Activated naive CD8-positive, alpha-beta T cell treated with anti-CD3 and anti-CD28 coated beads, Interleukin-2, amount 50 U/mL, for 24 hours (primary cell): Measurements from ENCODE around the gene PER2.
"Not testable (repeated sequence)": the region's sequence is repeated elsewhere in the genome, so short reads cannot be mapped to it uniquely, and the experiment has no call there.

Experiments
- ATAC-seq: fragments of 150-1000 bp; cut with Tn5 transposase; one replicate; pipeline ENCODE4 v1.10.0; 2021
- DNase-seq: peaks from one replicate; pipeline ENCODE4 v3.0.0; 2021
- H3K27ac Mint-ChIP-seq: one replicate; pipeline ENCODE4 v1.8.0; 2021; ENCODE audit warnings: mild to moderate bottlenecking, mixed read lengths
- H3K27me3 Mint-ChIP-seq: one replicate; pipeline ENCODE4 v1.8.0; 2021; ENCODE audit warnings: mixed read lengths
- H3K36me3 Mint-ChIP-seq: one replicate; pipeline ENCODE4 v1.8.0; 2021; ENCODE audit warnings: low read depth, mixed read lengths
- H3K4me1 Mint-ChIP-seq: one replicate; pipeline ENCODE4 v1.8.0; 2021; ENCODE audit warnings: mixed read lengths
- H3K4me3 Mint-ChIP-seq: one replicate; pipeline ENCODE4 v1.8.0; 2021; ENCODE audit warnings: mild to moderate bottlenecking, moderate library complexity, mixed read lengths
- H3K9me3 Mint-ChIP-seq: one replicate; pipeline ENCODE4 v1.8.0; 2021; ENCODE audit warnings: mixed read lengths

PER2 gene

GRCh38 chr2:238321467-238321866 lies 33.1 kb upstream of the PER2 start:
- Mint-ChIP-seq H3K36me3 (no peaks in the 10 kb centered on the region), H3K9me3 (no peaks in the 10 kb centered on the region), H3K27me3 (no peaks in the 10 kb centered on the region), H3K4me1 (peaks cover 10% of the 10 kb centered on the region), H3K27ac (no peak overlapping the region), H3K4me3 (peak overlapping the region; percentile 77)
- ATAC-seq = no peak
- DNase-seq = no peak

DNA sequence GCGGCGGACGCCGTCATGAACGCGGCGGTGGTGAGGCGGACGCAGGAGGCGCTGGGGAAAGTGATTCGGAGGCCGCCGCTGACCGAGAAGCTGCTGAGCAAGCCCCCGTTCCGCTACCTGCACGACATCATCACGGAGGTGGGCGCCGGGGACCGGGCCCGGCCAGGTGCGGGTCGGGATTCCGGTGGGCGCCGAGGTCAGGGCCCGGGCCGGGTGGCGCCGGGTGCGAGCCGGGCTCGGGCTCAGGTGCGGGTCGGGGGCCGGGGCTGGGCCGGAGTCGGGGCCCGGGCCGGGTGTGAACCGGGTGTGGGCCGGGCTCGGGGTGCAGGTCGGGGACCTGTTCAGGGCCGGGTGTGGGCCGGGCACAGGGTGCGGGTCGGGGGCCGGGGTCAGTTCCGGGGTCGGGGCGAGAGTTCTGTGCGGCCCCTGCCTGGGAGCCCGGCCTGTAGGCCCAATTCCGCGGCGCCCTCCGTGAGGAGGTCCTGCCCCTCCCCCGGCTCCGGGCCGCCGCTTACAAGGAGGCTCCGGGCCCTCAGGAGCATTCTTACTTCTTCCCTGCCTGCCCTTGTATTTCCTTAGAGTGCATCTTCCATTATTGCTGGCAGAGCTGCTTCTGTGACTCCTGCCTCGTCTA lies 32.4 kb upstream of the PER2 start:
- no peak overlapping the region for H3K27ac Mint-ChIP-seq
- DNase-seq (peak; percentile 10), ATAC-seq (peak; percentile 33)
- H3K4me3 Mint-ChIP-seq = peak overlapping the region; percentile 77
- no peaks in the 10 kb centered on the region for H3K36me3 Mint-ChIP-seq
- H3K27me3 Mint-ChIP-seq = no peaks in the 10 kb centered on the region
- H3K4me1 Mint-ChIP-seq = peaks cover 10% of the 10 kb centered on the region
- H3K9me3 Mint-ChIP-seq = no peaks in the 10 kb centered on the region

DNA sequence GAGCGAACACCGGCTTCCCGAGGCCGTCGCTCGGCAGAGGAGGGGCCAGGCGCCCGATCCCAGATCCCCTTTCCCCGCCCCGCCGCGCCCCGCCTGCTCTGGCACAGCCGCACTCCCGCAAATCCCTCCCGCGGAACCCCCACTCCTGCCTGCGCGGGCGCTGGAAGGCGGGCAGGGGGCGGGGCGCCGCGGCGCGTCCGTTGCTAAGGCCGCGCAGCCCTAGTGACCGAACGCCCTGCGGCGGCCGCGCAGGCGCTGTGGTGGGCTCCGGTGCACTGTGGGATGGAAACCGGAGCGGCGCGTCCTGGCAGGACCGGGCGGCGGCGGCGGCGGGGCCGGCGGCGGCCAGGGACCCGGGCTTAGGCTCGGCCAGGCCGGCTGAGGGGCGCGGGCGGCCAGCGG lies 31.8 kb upstream of the PER2 start, which contains the start of gene TRAF3IP1:
TSS of gene TRAF3IP1 (plus strand) at position 273 of the 402 bp plus-strand sequence. CDS start 145 bp downstream, outside the sequence.
- Mint-ChIP-seq H3K27ac (no peak within 1 kb of the TSS), H3K9me3 (no peaks in the 10 kb centered on the region), H3K36me3 (no peaks in the 10 kb centered on the region), H3K4me3 (peak within 1 kb of the TSS; percentile 77), H3K4me1 (peaks cover 10% of the 10 kb centered on the region), H3K27me3 (no peaks in the 10 kb centered on the region)
- DNase-seq (peak; percentile 88), ATAC-seq (peak; percentile 97)

DNA sequence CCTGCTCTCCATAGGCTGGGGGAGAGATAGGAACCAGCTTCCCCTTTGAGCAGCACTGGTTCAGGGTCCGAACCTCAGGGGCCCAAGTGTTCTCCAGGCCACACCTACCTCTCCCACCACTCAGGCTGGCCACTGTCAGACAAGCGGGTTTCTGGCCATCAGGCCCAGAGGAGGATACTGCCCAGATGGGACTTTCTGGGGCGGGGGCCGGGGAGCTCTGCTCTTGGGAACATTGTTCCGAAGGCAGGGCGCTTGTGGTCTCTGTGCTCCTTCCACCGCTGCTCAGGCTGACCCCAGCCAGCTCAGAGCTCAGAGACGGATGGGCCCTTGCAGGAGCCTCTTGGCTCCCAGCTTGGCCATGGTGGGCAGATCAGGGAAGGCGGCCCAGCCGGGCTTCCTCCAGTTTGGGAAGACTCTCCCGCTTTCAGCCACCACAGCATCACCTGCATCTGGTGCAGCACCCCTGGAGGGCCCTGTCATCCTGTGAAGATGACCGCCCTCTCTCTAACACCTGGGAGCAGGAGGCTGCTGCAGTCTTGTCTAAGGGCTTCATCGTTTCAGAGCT lies 26.7 kb upstream of the PER2 start:
- Mint-ChIP-seq H3K9me3 (no peaks in the 10 kb centered on the region), H3K27ac (no peak overlapping the region), H3K4me3 (no peak overlapping the region), H3K27me3 (no peaks in the 10 kb centered on the region), H3K4me1 (peaks cover 4% of the 10 kb centered on the region), H3K36me3 (no peaks in the 10 kb centered on the region)
- DNase-seq (no peak), ATAC-seq (no peak)

GRCh38 chr2:238314576-238314975 lies 26.2 kb upstream of the PER2 start:
- Mint-ChIP-seq H3K4me1 (peaks cover 1% of the 10 kb centered on the region), H3K27ac (no peak overlapping the region), H3K9me3 (no peaks in the 10 kb centered on the region), H3K4me3 (no peak overlapping the region), H3K36me3 (no peaks in the 10 kb centered on the region), H3K27me3 (no peaks in the 10 kb centered on the region)
- ATAC-seq = no peak
- DNase-seq = no peak

DNA sequence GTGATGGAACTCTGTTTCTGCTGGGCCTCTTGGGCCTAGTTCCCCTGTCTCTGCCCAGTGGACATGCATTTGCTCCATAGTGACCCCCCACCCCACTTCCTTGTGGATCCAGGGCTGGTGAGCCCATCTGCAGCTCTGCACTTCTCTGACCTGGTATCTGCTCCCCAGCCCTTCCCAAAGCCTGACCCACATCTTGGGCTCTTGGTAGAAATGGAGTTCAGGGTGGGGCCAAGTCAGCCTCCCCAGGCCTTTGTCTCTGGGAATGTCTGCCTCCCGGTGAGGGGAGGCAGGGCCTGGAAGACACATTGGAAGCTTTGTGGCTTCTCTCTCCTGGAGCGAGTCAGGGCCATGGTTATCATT lies 25.6 kb upstream of the PER2 start:
- H3K4me1 Mint-ChIP-seq = no peaks in the 10 kb centered on the region
- DNase-seq (no peak), ATAC-seq (no peak)
- no peak overlapping the region for H3K27ac Mint-ChIP-seq
- no peaks in the 10 kb centered on the region for H3K9me3 Mint-ChIP-seq
- no peaks in the 10 kb centered on the region for H3K27me3 Mint-ChIP-seq
- no peak overlapping the region for H3K4me3 Mint-ChIP-seq
- no peaks in the 10 kb centered on the region for H3K36me3 Mint-ChIP-seq

- peak; percentile 14 for DNase-seq
- ATAC-seq = peak; percentile 79
- Mint-ChIP-seq H3K27me3 (no peaks in the 10 kb centered on the region), H3K4me1 (no peaks in the 10 kb centered on the region), H3K9me3 (no peaks in the 10 kb centered on the region), H3K27ac (no peak overlapping the region), H3K36me3 (no peaks in the 10 kb centered on the region), H3K4me3 (no peak overlapping the region)
Observed at GRCh38 chr2:238313289-238313990, 25.0 kb upstream of the PER2 start.

DNA sequence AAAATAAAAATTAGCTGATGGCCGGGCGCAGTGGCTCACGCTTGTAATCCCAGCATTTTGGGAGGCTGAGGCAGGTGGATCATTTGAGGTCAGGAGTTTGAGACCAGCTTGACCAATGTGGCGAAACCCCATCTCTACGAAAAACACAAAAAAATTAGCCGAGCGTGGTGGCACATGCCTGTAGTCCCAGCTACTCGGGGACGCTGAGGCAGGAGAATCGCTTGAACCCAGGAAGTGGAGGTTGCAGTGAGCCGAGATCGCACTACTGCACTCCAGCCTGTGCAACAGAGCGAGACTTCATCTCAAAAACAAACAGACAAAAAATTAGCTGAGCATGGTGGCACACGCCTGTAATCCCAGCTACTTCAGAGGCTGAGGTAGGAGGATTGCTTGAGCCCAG lies 22.3 kb upstream of the PER2 start:
- H3K27ac Mint-ChIP-seq, H3K36me3 Mint-ChIP-seq, ATAC-seq, H3K9me3 Mint-ChIP-seq, H3K4me1 Mint-ChIP-seq, DNase-seq, H3K27me3 Mint-ChIP-seq, H3K4me3 Mint-ChIP-seq: not testable (repeated sequence)

DNA sequence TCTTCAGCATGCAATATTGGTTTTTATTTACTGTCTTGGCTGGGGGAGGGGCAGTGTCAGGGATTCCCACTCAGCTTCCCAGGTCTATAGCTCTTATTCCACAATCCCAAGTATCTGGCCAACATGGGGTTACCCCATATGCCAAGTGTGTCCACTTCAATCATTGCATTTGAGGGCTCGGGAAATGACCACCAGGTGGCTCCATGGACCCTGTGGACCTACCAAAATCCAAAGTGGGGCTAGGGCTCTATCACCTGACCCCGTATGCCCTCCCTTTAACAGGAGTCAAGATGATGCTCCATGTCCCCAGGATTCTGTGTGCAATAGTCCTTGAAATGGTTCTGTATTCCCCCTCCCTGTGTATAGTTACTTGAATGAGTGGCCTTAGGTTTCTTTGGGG lies 19.8 kb upstream of the PER2 start:
- Mint-ChIP-seq H3K27ac (no peak overlapping the region), H3K4me1 (no peaks in the 10 kb centered on the region), H3K9me3 (no peaks in the 10 kb centered on the region), H3K27me3 (no peaks in the 10 kb centered on the region), H3K36me3 (no peaks in the 10 kb centered on the region), H3K4me3 (no peak overlapping the region)
- DNase-seq (no peak), ATAC-seq (no peak)

DNA sequence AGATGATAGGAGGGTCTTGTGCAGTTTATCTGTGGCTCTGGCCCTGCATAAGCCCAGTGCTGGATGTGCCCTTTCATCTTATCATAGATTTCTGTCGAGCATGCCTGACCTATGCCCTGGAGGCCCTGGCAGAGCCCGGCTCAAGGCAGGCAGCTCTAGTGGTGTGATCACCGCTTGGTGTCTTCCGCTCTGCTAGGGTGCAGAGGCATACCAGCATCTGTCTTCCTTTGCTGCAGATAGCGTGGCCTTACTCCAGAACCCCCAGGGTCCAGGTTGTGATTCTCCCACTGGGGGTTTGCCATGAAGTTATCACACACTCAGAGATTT lies 18.2 kb upstream of the PER2 start:
- H3K9me3 Mint-ChIP-seq = no peaks in the 10 kb centered on the region
- DNase-seq = no peak
- no peaks in the 10 kb centered on the region for H3K27me3 Mint-ChIP-seq
- no peak overlapping the region for H3K27ac Mint-ChIP-seq
- H3K4me1 Mint-ChIP-seq = no peaks in the 10 kb centered on the region
- ATAC-seq = no peak
- no peak overlapping the region for H3K4me3 Mint-ChIP-seq
- H3K36me3 Mint-ChIP-seq = no peaks in the 10 kb centered on the region

GRCh38 chr2:238305965-238306671 lies 17.7 kb upstream of the PER2 start:
- no peak overlapping the region for H3K27ac Mint-ChIP-seq
- no peak for ATAC-seq
- no peak overlapping the region for H3K4me3 Mint-ChIP-seq
- H3K4me1 Mint-ChIP-seq = no peaks in the 10 kb centered on the region
- no peaks in the 10 kb centered on the region for H3K27me3 Mint-ChIP-seq
- no peaks in the 10 kb centered on the region for H3K9me3 Mint-ChIP-seq
- no peaks in the 10 kb centered on the region for H3K36me3 Mint-ChIP-seq
- DNase-seq = no peak

DNA sequence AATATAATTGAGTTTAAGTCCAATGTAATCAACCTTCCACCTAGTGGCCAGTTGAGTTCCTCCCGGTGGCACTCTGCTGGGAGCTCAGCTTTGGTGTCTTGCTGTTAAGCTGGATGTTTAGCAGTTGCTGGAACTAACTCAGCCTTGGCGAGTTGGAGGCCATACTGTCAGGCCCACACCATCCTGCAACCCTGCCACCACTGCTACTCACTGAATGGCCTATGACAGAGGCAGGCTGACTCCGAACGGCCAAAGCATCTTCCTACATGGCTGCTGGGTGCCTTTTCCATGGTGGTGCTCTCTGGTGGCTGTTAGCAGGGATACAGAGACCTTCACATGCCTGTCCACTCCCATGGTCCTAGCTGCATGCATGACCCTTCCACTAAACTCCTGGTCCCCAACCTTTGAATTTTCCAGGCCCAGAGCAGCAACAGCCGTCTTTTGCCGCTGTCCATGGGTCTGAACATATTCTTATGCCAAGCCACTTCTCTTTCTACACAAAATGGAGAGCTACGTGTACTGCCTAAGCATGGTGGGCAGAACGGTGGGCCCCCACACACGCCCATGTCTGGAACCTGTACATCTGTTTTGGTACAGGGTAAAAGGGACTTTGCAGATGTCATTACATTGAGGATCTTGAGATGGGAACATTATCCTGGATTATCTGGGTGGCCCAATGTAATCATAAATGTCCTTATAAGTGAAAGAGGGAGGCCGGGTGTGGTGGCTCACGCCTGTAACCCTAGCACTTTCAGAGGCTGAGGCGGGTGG lies 16.9 kb upstream of the PER2 start:
- no peaks in the 10 kb centered on the region for H3K36me3 Mint-ChIP-seq
- H3K27ac Mint-ChIP-seq = no peak overlapping the region
- no peaks in the 10 kb centered on the region for H3K27me3 Mint-ChIP-seq

DNA sequence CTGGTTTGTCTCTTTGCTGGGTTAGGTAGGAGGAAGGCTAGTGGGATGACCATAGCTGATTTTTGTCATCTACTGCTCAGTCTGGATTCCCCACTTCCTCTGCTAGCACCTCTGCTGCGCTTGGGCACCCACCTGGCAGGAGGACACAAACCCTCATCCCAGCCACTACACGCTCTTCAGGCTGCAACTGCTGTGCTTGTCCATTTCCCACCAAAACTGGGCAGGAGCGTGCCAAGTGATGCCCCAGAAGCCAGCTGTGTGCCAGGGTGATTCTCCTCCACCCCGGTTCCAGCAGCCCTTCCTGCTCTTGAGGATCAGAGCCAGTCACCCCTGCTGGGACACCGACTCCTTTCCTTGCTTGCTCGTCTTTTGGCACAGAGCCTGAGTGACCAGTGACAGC lies 15.7 kb upstream of the PER2 start:
- Mint-ChIP-seq H3K27me3 (no peaks in the 10 kb centered on the region), H3K27ac (no peak overlapping the region), H3K36me3 (no peaks in the 10 kb centered on the region), H3K4me1 (no peaks in the 10 kb centered on the region), H3K4me3 (no peak overlapping the region), H3K9me3 (no peaks in the 10 kb centered on the region)
- ATAC-seq = no peak
- DNase-seq = no peak

More for the DNA sequence above, 16.9 kb upstream of the PER2 start:
- Mint-ChIP-seq H3K4me1 (no peaks in the 10 kb centered on the region), H3K9me3 (no peaks in the 10 kb centered on the region), H3K4me3 (no peak overlapping the region)
- DNase-seq (no peak), ATAC-seq (no peak)

GRCh38 chr2:238302751-238303150 lies 14.3 kb upstream of the PER2 start:
- H3K27ac Mint-ChIP-seq = no peak overlapping the region
- ATAC-seq = no peak
- DNase-seq = no peak
- H3K9me3 Mint-ChIP-seq = no peaks in the 10 kb centered on the region
- H3K4me3 Mint-ChIP-seq = no peak overlapping the region
- no peaks in the 10 kb centered on the region for H3K4me1 Mint-ChIP-seq
- no peaks in the 10 kb centered on the region for H3K36me3 Mint-ChIP-seq
- H3K27me3 Mint-ChIP-seq = no peaks in the 10 kb centered on the region
